Chondrocyte (in vitro differentiated cells): ENCODE results near the gene ING3. TPM values are rescaled to one million over a fixed set of nuclear protein-coding genes. Genes with fewer than 3 reads are reported as not detected.

ENCODE experiments used
- DNase-seq: peaks from one replicate; pipeline ENCODE4 v3.0.0; 2021; ENCODE audit warnings: mixed read lengths, low spot score
- H3K27ac Mint-ChIP-seq: one replicate; pipeline ENCODE4 v1.8.0; 2021; ENCODE audit warnings: mild to moderate bottlenecking, moderate library complexity, mixed read lengths; ENCODE audit not compliant: unreplicated experiment
- H3K27me3 Mint-ChIP-seq: 2 replicates; pipeline ENCODE4 v1.8.0; 2021; ENCODE audit warnings: low read depth, mixed read lengths
- H3K36me3 Mint-ChIP-seq: 2 replicates; pipeline ENCODE4 v1.8.0; 2021; ENCODE audit warnings: low read depth, mixed read lengths
- H3K4me1 Mint-ChIP-seq: 2 replicates; pipeline ENCODE4 v1.8.0; 2021; ENCODE audit warnings: low read depth, mild to moderate bottlenecking, mixed read lengths
- H3K4me3 Mint-ChIP-seq: one replicate; pipeline ENCODE4 v1.8.0; 2021; ENCODE audit warnings: mild to moderate bottlenecking, moderate library complexity, mixed read lengths; ENCODE audit not compliant: unreplicated experiment
- H3K9me3 Mint-ChIP-seq: 2 replicates; pipeline ENCODE4 v1.8.0; 2021; ENCODE audit warnings: low read depth, mixed read lengths
- CTCF ChIP-seq: fragments of 200-600 bp; sonication (generic); IDR thresholded peaks from 2 replicates; pipeline ENCODE4 v1.5.0; 2021; ENCODE audit warnings: antibody characterized with exemption, mild to moderate bottlenecking, moderate library complexity
- total RNA-seq: library from RNA; stranded (reverse); gene quantifications from 3 replicates; pipeline ENCODE4 v1.2.1, GENCODE V29; 2021

ING3 gene
- total RNA-seq, 1 donor from 2014 or later: 14.2 TPM

DNA sequence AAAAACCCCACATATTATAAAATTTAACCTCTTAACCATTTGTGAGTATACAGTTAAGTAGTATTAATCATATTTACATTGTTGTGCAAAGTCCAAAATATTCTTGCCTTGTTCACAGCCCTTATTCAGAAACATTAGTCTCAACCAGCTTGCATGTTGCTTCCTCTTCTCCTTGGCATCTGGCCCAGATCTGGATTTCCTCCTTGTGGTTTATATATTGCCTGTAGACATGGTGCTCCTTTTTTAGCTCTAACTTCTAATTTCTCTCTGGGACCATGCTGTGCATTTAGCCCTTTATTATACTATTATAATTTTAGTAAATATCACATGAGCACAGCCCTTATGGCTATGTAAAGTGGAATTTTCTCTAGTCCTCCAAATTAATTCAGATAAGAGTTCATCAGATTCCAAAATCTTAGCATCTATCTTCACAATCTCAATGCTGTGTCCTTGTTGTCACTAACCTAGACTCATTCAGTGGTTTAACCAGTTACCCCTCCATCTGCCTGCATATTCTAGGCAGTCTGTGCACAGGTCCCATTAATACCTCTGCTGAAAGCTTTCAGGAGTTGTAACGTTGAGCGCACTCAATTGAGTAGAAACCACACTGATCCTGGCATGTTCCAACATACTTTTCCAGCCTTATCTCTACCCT lies 45.9 kb downstream of the ING3 start:
- H3K27me3 Mint-ChIP-seq: no peaks in the 10 kb centered on the region
- H3K4me3 Mint-ChIP-seq: no peak overlapping the region
- no peaks in the 10 kb centered on the region for H3K36me3 Mint-ChIP-seq
- no peak for DNase-seq
- no peak overlapping the region for H3K27ac Mint-ChIP-seq
- no peak for TF ChIP-seq CTCF
- no peaks in the 10 kb centered on the region for H3K9me3 Mint-ChIP-seq
- H3K4me1 Mint-ChIP-seq: peaks cover 57% of the 10 kb centered on the region

- Mint-ChIP-seq H3K27me3 (no peaks in the 10 kb centered on the region), H3K4me3 (no peak overlapping the region), H3K36me3 (no peaks in the 10 kb centered on the region), H3K9me3 (no peaks in the 10 kb centered on the region), H3K27ac (no peak overlapping the region), H3K4me1 (peaks cover 57% of the 10 kb centered on the region)
- DNase-seq: no peak
- TF ChIP-seq CTCF: no peak
Measured at GRCh38 chr7:120996988-120997345, 46.4 kb downstream of the ING3 start.

DNA sequence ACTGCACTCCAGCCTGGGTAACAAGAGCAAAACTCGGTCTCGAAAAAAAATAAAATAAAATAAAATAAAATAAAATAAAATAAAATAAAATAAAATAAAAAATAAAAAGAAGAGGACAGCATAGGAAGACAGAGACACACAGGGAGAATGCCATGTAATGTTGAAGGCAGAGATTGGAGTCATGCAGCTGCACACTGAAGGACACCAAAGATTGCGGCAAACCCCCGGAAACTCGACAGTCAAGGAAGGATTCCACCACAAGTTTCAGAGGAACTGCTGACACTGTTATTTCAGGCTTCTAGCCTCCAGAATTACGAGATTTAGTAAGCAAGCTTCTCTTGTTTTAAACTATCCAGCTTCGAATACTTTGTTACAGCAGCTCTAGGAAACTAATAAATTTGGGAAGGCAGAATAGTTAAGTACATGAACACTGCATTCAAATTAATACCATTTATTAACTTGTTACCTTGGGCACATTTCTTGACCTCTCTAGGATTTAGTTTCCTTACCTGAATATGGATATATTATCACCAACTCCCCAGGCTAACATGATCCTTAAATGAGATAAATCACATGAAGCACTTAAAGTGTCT lies 47.4 kb downstream of the ING3 start:
- no peak for TF ChIP-seq CTCF
- H3K9me3 Mint-ChIP-seq: no peaks in the 10 kb centered on the region
- no peak for DNase-seq
- no peak overlapping the region for H3K27ac Mint-ChIP-seq
- no peaks in the 10 kb centered on the region for H3K27me3 Mint-ChIP-seq
- peaks cover 58% of the 10 kb centered on the region for H3K4me1 Mint-ChIP-seq
- no peak overlapping the region for H3K4me3 Mint-ChIP-seq
- no peaks in the 10 kb centered on the region for H3K36me3 Mint-ChIP-seq

DNA sequence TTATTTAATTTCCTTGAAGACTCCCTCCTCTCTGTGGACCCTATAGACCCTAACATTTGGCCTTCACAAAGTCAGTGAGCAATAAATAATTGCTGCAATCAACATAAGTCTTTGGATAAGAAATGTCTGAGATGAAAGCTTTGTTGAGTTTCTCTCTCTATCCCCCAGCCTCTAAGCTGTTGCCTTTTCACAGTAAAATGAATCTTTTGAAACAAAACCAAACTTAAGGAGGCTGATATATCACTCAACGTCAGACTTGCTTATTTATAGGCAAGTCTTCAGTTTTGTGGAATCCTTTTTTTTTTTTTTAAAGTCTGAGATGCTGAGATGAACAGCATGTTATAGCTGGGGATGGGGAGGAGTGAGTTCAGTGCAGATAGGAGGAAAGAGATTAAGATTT lies 47.9 kb downstream of the ING3 start:
- no peak for TF ChIP-seq CTCF
- Mint-ChIP-seq H3K27ac (no peak overlapping the region), H3K9me3 (no peaks in the 10 kb centered on the region), H3K4me1 (peaks cover 59% of the 10 kb centered on the region), H3K36me3 (no peaks in the 10 kb centered on the region), H3K27me3 (no peaks in the 10 kb centered on the region), H3K4me3 (no peak overlapping the region)
- DNase-seq: no peak

GRCh38 chr7:120998996-120999565 lies 48.5 kb downstream of the ING3 start:
- no peak overlapping the region for H3K27ac Mint-ChIP-seq
- no peak overlapping the region for H3K4me3 Mint-ChIP-seq
- TF ChIP-seq CTCF: no peak
- no peaks in the 10 kb centered on the region for H3K36me3 Mint-ChIP-seq
- no peak for DNase-seq
- H3K4me1 Mint-ChIP-seq: peaks cover 59% of the 10 kb centered on the region
- no peaks in the 10 kb centered on the region for H3K9me3 Mint-ChIP-seq
- H3K27me3 Mint-ChIP-seq: no peaks in the 10 kb centered on the region
